Measurements from ENCODE around the gene ZDHHC19.

GRCh38 chr3:196163666-196164493, 47.3 kb downstream of the ZDHHC19 start:
- no peak for TF ChIP-seq CTCF (IDR thresholded peaks at IDR 0.05; ENCODE audit: low read length)
- no peak for TF ChIP-seq EZH2phosphoT487 (IDR thresholded peaks at IDR 0.05; ENCODE audit: low read length)
